ENCODE measurements around the gene STUM.
A peak's percentile ranks its signal among the peaks of the same experiment; 100 is the strongest.

Gene STUM

DNA sequence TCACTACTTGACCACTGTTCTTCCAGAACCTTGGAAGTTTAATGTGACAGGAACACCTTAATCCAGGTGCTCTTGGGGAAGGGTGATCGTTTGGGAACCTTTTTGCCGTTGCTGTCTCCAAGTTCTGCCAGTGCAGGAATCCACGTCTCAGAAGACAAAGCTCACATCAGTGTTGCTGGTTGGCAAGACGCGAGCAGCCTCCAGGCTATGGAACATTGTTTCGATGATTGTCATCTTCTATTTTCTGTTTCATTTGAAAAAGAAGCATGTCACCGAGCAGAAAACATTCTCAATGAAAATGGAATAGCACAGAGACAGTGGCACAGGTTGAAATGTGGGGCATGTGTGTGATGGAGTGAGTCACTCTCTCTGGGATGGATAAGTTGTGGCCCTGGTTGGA lies 11.7 kb downstream of the STUM start:
- H3K4me3 ChIP-seq (ENCODE audit: low read length): no peak overlapping the region
- TF ChIP-seq, protein P1, sequence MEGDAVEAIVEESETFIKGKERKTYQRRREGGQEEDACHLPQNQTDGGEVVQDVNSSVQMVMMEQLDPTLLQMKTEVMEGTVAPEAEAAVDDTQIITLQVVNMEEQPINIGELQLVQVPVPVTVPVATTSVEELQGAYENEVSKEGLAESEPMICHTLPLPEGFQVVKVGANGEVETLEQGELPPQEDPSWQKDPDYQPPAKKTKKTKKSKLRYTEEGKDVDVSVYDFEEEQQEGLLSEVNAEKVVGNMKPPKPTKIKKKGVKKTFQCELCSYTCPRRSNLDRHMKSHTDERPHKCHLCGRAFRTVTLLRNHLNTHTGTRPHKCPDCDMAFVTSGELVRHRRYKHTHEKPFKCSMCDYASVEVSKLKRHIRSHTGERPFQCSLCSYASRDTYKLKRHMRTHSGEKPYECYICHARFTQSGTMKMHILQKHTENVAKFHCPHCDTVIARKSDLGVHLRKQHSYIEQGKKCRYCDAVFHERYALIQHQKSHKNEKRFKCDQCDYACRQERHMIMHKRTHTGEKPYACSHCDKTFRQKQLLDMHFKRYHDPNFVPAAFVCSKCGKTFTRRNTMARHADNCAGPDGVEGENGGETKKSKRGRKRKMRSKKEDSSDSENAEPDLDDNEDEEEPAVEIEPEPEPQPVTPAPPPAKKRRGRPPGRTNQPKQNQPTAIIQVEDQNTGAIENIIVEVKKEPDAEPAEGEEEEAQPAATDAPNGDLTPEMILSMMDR (conservative IDR thresholded peaks at IDR 0.05; ENCODE audit: low read depth, low read length): no peak
- DNase-seq (ENCODE audit: low read depth): no peak

- no peak for DNase-seq (ENCODE audit: low read depth)
- H3K4me3 ChIP-seq (ENCODE audit: low read length): no peak overlapping the region
- TF ChIP-seq, protein P1 (conservative IDR thresholded peaks at IDR 0.05; ENCODE audit: low read depth, low read length): no peak
Observed at GRCh38 chr1:226562989-226563388, 14.4 kb downstream of the STUM start.

GRCh38 chr1:226563666-226564065 lies 15.1 kb downstream of the STUM start:
- no peak for DNase-seq (ENCODE audit: low read depth)
- TF ChIP-seq, protein P1 (conservative IDR thresholded peaks at IDR 0.05; ENCODE audit: low read depth, low read length): no peak
- H3K4me3 ChIP-seq (ENCODE audit: low read length): no peak overlapping the region

- DNase-seq (ENCODE audit: low read depth): no peak
- TF ChIP-seq, protein P1 (conservative IDR thresholded peaks at IDR 0.05; ENCODE audit: low read depth, low read length): no peak
- no peak overlapping the region for H3K4me3 ChIP-seq (ENCODE audit: low read length)
Observed at GRCh38 chr1:226565476-226565875, 16.9 kb downstream of the STUM start.

DNA sequence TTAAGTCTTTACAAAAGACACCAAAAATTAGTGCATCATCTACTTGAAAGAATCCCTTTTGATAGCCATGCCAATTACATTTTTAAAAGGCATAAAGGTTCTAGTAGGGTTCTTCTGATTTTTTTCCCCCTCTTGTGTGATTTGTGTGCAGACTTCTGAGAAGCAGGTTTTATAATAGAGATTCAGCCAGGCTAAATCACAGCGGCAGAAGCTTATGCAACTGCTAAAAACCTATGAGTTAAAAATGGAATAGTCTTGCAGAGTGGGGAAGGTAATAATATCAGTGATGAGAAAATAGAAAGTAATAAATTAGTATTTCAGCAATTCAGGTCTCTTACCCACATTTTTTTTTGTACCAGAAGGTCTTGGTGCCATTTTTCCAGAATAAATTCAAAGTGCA lies 17.7 kb downstream of the STUM start:
- no peak overlapping the region for H3K4me3 ChIP-seq (ENCODE audit: low read length)
- TF ChIP-seq, protein P1 (conservative IDR thresholded peaks at IDR 0.05; ENCODE audit: low read depth, low read length): no peak
- DNase-seq (ENCODE audit: low read depth): no peak

- no peak overlapping the region for H3K4me3 ChIP-seq (ENCODE audit: low read length)
- DNase-seq (ENCODE audit: low read depth): no peak
- TF ChIP-seq, protein P1 (conservative IDR thresholded peaks at IDR 0.05; ENCODE audit: low read depth, low read length): no peak
Observed at GRCh38 chr1:226566760-226567159, 18.2 kb downstream of the STUM start.

DNA sequence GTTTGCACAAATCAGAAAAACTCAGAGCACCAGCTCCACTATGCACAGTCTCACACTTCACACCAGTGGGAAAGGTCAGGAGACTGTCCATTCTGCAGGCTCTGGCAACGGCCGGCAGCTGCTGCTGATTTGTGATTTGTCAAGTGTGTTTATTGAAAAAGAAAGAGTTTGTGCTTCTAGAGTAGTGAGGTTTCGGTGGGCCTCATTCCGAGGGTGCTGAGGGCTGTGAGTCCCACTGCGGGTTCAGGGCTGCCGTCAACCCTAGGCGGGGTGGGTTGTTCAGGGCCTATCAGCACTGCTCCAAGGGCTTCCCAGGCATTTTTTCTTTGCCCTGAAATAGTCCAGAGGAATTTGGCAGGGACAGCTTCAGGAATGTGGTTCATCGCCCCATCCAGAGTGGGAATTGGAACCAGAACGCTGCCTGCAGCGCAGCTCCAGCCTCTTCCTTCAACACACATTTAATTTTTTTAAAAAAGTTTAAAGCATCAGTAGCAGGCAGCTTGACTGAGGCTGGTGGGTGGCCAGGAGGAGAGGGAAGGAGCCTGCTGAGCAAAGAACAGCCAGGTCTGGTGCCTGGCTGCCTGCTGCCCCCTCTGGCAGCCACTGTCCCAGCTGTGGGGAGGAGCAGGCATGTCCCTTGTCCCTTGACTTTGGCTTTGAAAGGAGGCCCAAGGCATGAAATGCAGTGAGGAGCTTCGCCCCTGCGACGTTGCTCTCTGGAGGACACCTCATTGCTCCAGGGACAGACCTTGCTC lies 19.7 kb downstream of the STUM start:
- no peak overlapping the region for H3K4me3 ChIP-seq (ENCODE audit: low read length)
- DNase-seq (ENCODE audit: low read depth): no peak
- TF ChIP-seq, protein P1 (conservative IDR thresholded peaks at IDR 0.05; ENCODE audit: low read depth, low read length): peak; percentile 44
